Keratinocyte (primary cell): Measurements from ENCODE around the gene SCARB1. TPM values are rescaled to one million over a fixed set of nuclear protein-coding genes. Genes with fewer than 3 reads are reported as not detected.

ENCODE experiments used
- DNase-seq: peaks from one replicate; pipeline ENCODE4 v3.0.0-alpha.2; 2011; ENCODE audit warnings: low read depth, missing footprints, low spot score
- FAIRE-seq: peaks from 2 replicates; lab custom pipeline; 2011; peaks lifted over from hg19 to GRCh38; lab: Jason Lieb, UNC
- H2AFZ ChIP-seq: 2 replicates; pipeline ENCODE4 v1.6.0; 2012; ENCODE audit warnings: low read length, control low read depth, inconsistent platforms; ENCODE audit not compliant: control insufficient read depth
- H3K27ac ChIP-seq: 2 replicates; pipeline ENCODE4 v1.5.1; 2011; ENCODE audit warnings: low read length; ENCODE audit not compliant: control insufficient read depth, insufficient read depth
- H3K27me3 ChIP-seq: 3 replicates; pipeline ENCODE4 v1.6.0; 2011; ENCODE audit warnings: low read length; ENCODE audit not compliant: control insufficient read depth, insufficient read depth; ENCODE audit errors: extremely low read depth
- H3K36me3 ChIP-seq, 2 experiments: 2 replicates in 1 of 2; 3 replicates in 1 of 2; pipeline ENCODE4 v1.5.1; 2011; ENCODE audit warnings: low read length in 2 of 2, mild to moderate bottlenecking in 1 of 2; ENCODE audit not compliant: control insufficient read depth in 2 of 2, insufficient read depth in 2 of 2; ENCODE audit errors: extremely low read depth in 1 of 2
- H3K4me1 ChIP-seq: 3 replicates; pipeline ENCODE4 v1.5.1; 2011; ENCODE audit warnings: low read length; ENCODE audit not compliant: control insufficient read depth, insufficient read depth; ENCODE audit errors: extremely low read depth
- H3K4me2 ChIP-seq: 3 replicates; pipeline ENCODE4 v1.6.0; 2011; ENCODE audit warnings: low read depth, low read length; ENCODE audit not compliant: control insufficient read depth, insufficient read depth; ENCODE audit errors: extremely low read depth
- H3K4me3 ChIP-seq, 3 experiments: fragments of 200-600 bp in 1 of 3; sonication (generic) in 1 of 3; 2 replicates in 2 of 3; 3 replicates in 1 of 3; pipeline ENCODE4 v1.5.1; 2011 to 2016; ENCODE audit warnings: low read length in 3 of 3, mild to moderate bottlenecking in 3 of 3, control low read depth in 2 of 3, inconsistent platforms in 1 of 3, low read depth in 1 of 3, mixed read lengths in 1 of 3, mixed run types in 1 of 3, moderate library complexity in 1 of 3; ENCODE audit not compliant: control insufficient read depth in 2 of 3, insufficient read depth in 2 of 3; ENCODE audit errors: extremely low read depth in 1 of 3
- H3K79me2 ChIP-seq: 2 replicates; pipeline ENCODE4 v1.6.0; 2012; ENCODE audit warnings: low read length; ENCODE audit not compliant: control insufficient read depth, insufficient read depth
- H3K9ac ChIP-seq: 3 replicates; pipeline ENCODE4 v1.6.0; 2011; ENCODE audit warnings: low read length; ENCODE audit not compliant: control insufficient read depth, insufficient read depth; ENCODE audit errors: extremely low read depth
- H3K9me1 ChIP-seq: 3 replicates; pipeline ENCODE4 v1.6.0; 2011; ENCODE audit warnings: low read length; ENCODE audit not compliant: control insufficient read depth, insufficient read depth; ENCODE audit errors: extremely low read depth
- H3K9me3 ChIP-seq: 2 replicates; pipeline ENCODE4 v1.5.1; 2012; ENCODE audit warnings: low read depth, low read length; ENCODE audit not compliant: control insufficient read depth
- H4K20me1 ChIP-seq: 3 replicates; pipeline ENCODE4 v1.6.0; 2011; ENCODE audit warnings: low read length; ENCODE audit not compliant: control insufficient read depth, insufficient read depth; ENCODE audit errors: extremely low read depth
- EZH2 ChIP-seq: IDR thresholded peaks from one replicate; pipeline ENCODE4 v1.6.1; 2012; ENCODE audit warnings: inconsistent platforms, mild to moderate bottlenecking, low read length, moderate library complexity
- dilution Hi-C: fragments of 300-500 bp; cut with MboI; formaldehyde crosslinking; loops from one replicate; pipeline ENCODE4 v1.7.0; 2020; ENCODE audit warnings: low sequenced_read_pairs; ENCODE audit not compliant: extremely low pct_ligation_motif_present
- polyA plus RNA-seq, 5 experiments: library from polyadenylated mRNA; depleted of rRNA in 3 of 5; stranded (reverse) in 3 of 5; stranded (forward) in 1 of 5; unstranded in 1 of 5; fragments of >200 nt; gene quantifications; 1 replicate in 1 of 5; 2 replicates in 3 of 5; 3 replicates in 1 of 5; pipeline versions ENCODE4 v1.2.1 to v1.2.3, GENCODE V29; 2011 to 2012; ENCODE audit warnings: missing spikeins in 2 of 5, low read depth in 1 of 5, low replicate concordance in 1 of 5
- TF ChIP-seq, protein P1 (sequence below), 3 experiments: IDR thresholded peaks in 1 of 3; conservative IDR thresholded peaks in 1 of 3; optimal IDR thresholded peaks in 1 of 3; 2 replicates in 2 of 3; 3 replicates in 1 of 3; pipeline versions ENCODE3 to v1.5.1; 2011; ENCODE audit warnings: low read length in 3 of 3, mild to moderate bottlenecking in 3 of 3, moderate library complexity in 2 of 3, control low read depth in 1 of 3, inconsistent platforms in 1 of 3; ENCODE audit not compliant: insufficient read depth in 2 of 3; ENCODE audit errors: extremely low read depth in 1 of 3

The SCARB1 gene
- polyA plus RNA-seq, 1 donor (not counting 4 experiments of a cell fraction or from before 2014, with no cell fraction given): 40.9 TPM

DNA sequence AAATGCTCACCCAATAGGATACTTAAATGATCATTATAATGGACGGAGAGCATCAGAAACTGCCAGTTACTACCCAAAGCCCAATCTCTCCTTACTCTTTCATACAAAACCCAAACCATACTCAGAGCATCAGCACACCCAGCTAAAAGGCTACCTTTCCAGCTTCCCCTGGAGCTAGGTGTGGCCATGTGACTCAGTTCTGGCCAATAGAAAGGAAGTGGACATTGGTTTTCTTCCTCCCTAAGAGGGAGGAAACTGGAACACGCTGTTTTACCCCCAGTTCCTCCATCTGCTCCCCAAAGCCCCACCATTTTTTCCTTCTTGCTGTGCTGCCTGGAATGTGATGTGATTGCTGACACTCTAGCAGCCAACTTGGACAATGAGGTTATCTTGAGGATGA lies 50.7 kb downstream of the SCARB1 start:
- Histone ChIP-seq H2AFZ (no peak overlapping the region), H3K4me3 (no peak overlapping the region), H3K9me3 (no peaks in the 10 kb centered on the region), H3K9ac (no peak overlapping the region), H4K20me1 (peaks cover 4% of the 10 kb centered on the region), H3K27ac (no peak overlapping the region), H3K36me3 (peaks cover 15 to 40% of the 10 kb centered on the region in 2 experiments), H3K4me1 (peaks cover 6% of the 10 kb centered on the region), H3K27me3 (no peaks in the 10 kb centered on the region), H3K4me2 (no peak overlapping the region), H3K79me2 (no peaks in the 10 kb centered on the region), H3K9me1 (no peaks in the 10 kb centered on the region)
- FAIRE-seq: no peak
- TF ChIP-seq, protein P1, sequence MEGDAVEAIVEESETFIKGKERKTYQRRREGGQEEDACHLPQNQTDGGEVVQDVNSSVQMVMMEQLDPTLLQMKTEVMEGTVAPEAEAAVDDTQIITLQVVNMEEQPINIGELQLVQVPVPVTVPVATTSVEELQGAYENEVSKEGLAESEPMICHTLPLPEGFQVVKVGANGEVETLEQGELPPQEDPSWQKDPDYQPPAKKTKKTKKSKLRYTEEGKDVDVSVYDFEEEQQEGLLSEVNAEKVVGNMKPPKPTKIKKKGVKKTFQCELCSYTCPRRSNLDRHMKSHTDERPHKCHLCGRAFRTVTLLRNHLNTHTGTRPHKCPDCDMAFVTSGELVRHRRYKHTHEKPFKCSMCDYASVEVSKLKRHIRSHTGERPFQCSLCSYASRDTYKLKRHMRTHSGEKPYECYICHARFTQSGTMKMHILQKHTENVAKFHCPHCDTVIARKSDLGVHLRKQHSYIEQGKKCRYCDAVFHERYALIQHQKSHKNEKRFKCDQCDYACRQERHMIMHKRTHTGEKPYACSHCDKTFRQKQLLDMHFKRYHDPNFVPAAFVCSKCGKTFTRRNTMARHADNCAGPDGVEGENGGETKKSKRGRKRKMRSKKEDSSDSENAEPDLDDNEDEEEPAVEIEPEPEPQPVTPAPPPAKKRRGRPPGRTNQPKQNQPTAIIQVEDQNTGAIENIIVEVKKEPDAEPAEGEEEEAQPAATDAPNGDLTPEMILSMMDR (optimal IDR thresholded peaks at IDR 0.05 in 1 of 3, IDR thresholded peaks at IDR 0.05 in 1 of 3, conservative IDR thresholded peaks at IDR 0.05 in 1 of 3; ENCODE audit: extremely low read depth in 1 of 3, insufficient read depth in 2 of 3, low read length in 3 of 3): no peak
- no peak for TF ChIP-seq EZH2
- dilution Hi-C loops: no loop called here
- DNase-seq: no peak

DNA sequence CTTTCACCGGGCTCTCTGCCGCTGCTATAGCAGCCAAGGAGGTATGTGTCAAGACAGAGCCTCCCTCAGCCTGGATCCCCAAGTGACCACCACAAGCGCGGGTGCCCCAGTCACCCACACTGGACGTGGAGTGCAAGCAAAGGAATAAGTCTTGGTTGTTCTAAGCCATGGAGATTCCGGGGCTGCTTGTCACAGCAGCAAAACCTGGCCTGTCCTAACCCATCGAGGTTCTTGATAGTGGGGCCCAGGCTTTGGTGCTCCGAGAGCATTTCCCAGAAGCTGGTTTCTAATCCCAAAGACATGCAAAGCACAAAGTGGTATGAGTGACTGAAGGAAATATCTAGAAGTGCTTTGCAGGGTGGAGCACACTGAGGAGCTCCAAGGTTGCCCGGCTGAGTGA lies 51.3 kb downstream of the SCARB1 start:
- Histone ChIP-seq H3K4me2 (no peak overlapping the region), H3K27me3 (no peaks in the 10 kb centered on the region), H2AFZ (no peak overlapping the region), H3K79me2 (no peaks in the 10 kb centered on the region), H4K20me1 (peaks cover 3% of the 10 kb centered on the region), H3K4me3 (no peak overlapping the region), H3K9ac (no peak overlapping the region), H3K9me3 (no peaks in the 10 kb centered on the region), H3K36me3 (peaks cover 17 to 40% of the 10 kb centered on the region in 2 experiments), H3K9me1 (no peaks in the 10 kb centered on the region), H3K27ac (no peak overlapping the region), H3K4me1 (peaks cover 6% of the 10 kb centered on the region)
- DNase-seq: no peak
- dilution Hi-C loops: no loop called here
- TF ChIP-seq, protein P1 (optimal IDR thresholded peaks at IDR 0.05 in 1 of 3, IDR thresholded peaks at IDR 0.05 in 1 of 3, conservative IDR thresholded peaks at IDR 0.05 in 1 of 3; ENCODE audit: extremely low read depth in 1 of 3, insufficient read depth in 2 of 3, low read length in 3 of 3): no peak
- TF ChIP-seq EZH2: no peak
- no peak for FAIRE-seq
